Measurements from ENCODE around the gene FN1.
"Not testable (repeated sequence)": the region's sequence is repeated elsewhere in the genome, so short reads cannot be mapped to it uniquely, and the experiment has no call there.

The FN1 gene

GRCh38 chr2:215311625-215312396, 124.1 kb downstream of the FN1 start, which contains the start of gene ATIC (continued):
- TF ChIP-seq AEBP2 (tag by site-specific recombination; IDR thresholded peaks at IDR 0.05; ENCODE audit: borderline replicate concordance) (no peak), PBX3 (CRISPR knock-in tag; IDR thresholded peaks at IDR 0.05) (0 out of 2 replicates have a peak, but pooled peaks have one; percentile 76), ZSCAN30 (tag by site-specific recombination; IDR thresholded peaks at IDR 0.05) (peak; percentile 96), ZNF335 (tag by site-specific recombination; conservative IDR thresholded peaks at IDR 0.05) (peak; percentile 93), ZNF501 (tag by site-specific recombination; IDR thresholded peaks at IDR 0.05) (0 out of 2 replicates have a peak, but pooled peaks have one; percentile 27), GFI1B (tag by site-specific recombination; IDR thresholded peaks at IDR 0.05) (no peak), ZNF692 (tag by site-specific recombination; IDR thresholded peaks at IDR 0.05) (peak; percentile 49; the same call in 1 of the 2 replicates), HIC1 (tag by site-specific recombination; IDR thresholded peaks at IDR 0.05) (peak; percentile 26; the same call in 1 of the 2 replicates), KLF16 (tag by site-specific recombination; IDR thresholded peaks at IDR 0.05) (0 out of 2 replicates have a peak, but pooled peaks have one; percentile 61), ZBTB17 (tag by site-specific recombination; IDR thresholded peaks at IDR 0.05) (peak; percentile 81), ZNF324 (tag by site-specific recombination; IDR thresholded peaks at IDR 0.05) (0 out of 2 replicates have a peak, but pooled peaks have one; percentile 21), ZBTB11 (tag by site-specific recombination; conservative IDR thresholded peaks at IDR 0.05; ENCODE audit: low read depth) (peak; percentile 40; the same call in 1 of the 2 replicates), EGR2 (tag by site-specific recombination; IDR thresholded peaks at IDR 0.05; ENCODE audit: low read depth) (peak; percentile 73), ZBTB8A (tag by site-specific recombination; IDR thresholded peaks at IDR 0.05) (peak; percentile 94), ZNF626 (tag by site-specific recombination; IDR thresholded peaks at IDR 0.05) (no peak), ZNF677 (tag by site-specific recombination; IDR thresholded peaks at IDR 0.05) (no peak), ZNF423 (tag by site-specific recombination; IDR thresholded peaks at IDR 0.05) (no peak)

- Histone ChIP-seq H3K27ac (ENCODE audit: extremely low read depth, low read depth, low read length) (peak overlapping the region; percentile 75; the same call in 1 of the 2 replicates), H3K36me3 (ENCODE audit: control insufficient read depth in 2 of 2, insufficient read depth in 1 of 2, low read length in 2 of 2) (peaks cover 8 to 36% of the 10 kb centered on the region in 2 experiments), H3K4me3 (ENCODE audit: low read depth, low read length) (peak overlapping the region; percentile 68)
- H3K9me3 ChIP-seq (ENCODE audit: control insufficient read depth, insufficient read depth, low read depth, low read length); H3K4me1 ChIP-seq (ENCODE audit: control insufficient read depth, insufficient read depth, low read length); CTCF ChIA-PET: not testable (repeated sequence)
- POLR2A ChIA-PET: interaction anchor here (0.7 to 1.4 kb wide), 3 partner anchors 9 to 25 kb away, joined by 3 to 4 read pairs (median 4); no protein-coding TSS in a partner anchor
These were observed 124.6 kb downstream of the FN1 start for GRCh38 chr2:215311259-215311624.
